Neural progenitor cell (in vitro differentiated cells): Measurements from ENCODE around the gene RIBC1. TPM values are rescaled to one million over a fixed set of nuclear protein-coding genes. Genes with fewer than 3 reads are reported as not detected.

ENCODE experiments used
- DNase-seq: peaks from one replicate; pipeline ENCODE4 v3.0.0-alpha.2; 2016; ENCODE audit warnings: low spot score
- H2AFZ ChIP-seq: fragments of 200-600 bp; sonication (generic); replicated peaks from 2 replicates; pipeline ENCODE4 v1.6.1; 2016; ENCODE audit warnings: antibody characterized with exemption
- H3F3A ChIP-seq: fragments of 200-600 bp; sonication (generic); 2 replicates; pipeline ENCODE4 v1.6.1; 2016; ENCODE audit warnings: antibody characterized with exemption, low read depth
- H3K27ac ChIP-seq: fragments of 200-600 bp; sonication (generic); 2 replicates; pipeline ENCODE4 v1.5.1; 2016; ENCODE audit warnings: mild to moderate bottlenecking
- H3K27me3 ChIP-seq: fragments of 200-600 bp; sonication (generic); 2 replicates; pipeline ENCODE4 v1.6.1; 2016; ENCODE audit warnings: mild to moderate bottlenecking, moderate library complexity
- H3K36me3 ChIP-seq: fragments of 200-600 bp; sonication (generic); 2 replicates; pipeline ENCODE4 v1.5.1; 2016
- H3K4me1 ChIP-seq: fragments of 200-600 bp; sonication (generic); 2 replicates; pipeline ENCODE4 v1.6.1; 2016; ENCODE audit warnings: mixed run types
- H3K4me2 ChIP-seq: fragments of 200-600 bp; sonication (generic); 2 replicates; pipeline ENCODE4 v1.6.1; 2016
- H3K4me3 ChIP-seq: fragments of 200-600 bp; sonication (generic); 2 replicates; pipeline ENCODE4 v1.5.1; 2016
- H3K79me2 ChIP-seq: fragments of 200-600 bp; sonication (generic); 2 replicates; pipeline ENCODE4 v1.6.1; 2016; ENCODE audit warnings: low read depth
- H3K9ac ChIP-seq: fragments of 200-600 bp; sonication (generic); 2 replicates; pipeline ENCODE4 v1.6.1; 2016
- H3K9me3 ChIP-seq: fragments of 200-600 bp; sonication (generic); 2 replicates; pipeline ENCODE4 v1.5.1; 2016; ENCODE audit warnings: low read depth
- H4K20me1 ChIP-seq: fragments of 200-600 bp; sonication (generic); 2 replicates; pipeline ENCODE4 v1.6.1; 2016; ENCODE audit warnings: low read depth
- H3K27ac Mint-ChIP-seq: 3 replicates; pipeline ENCODE4 v1.8.0; 2021; ENCODE audit warnings: mixed read lengths
- H3K27me3 Mint-ChIP-seq: 2 replicates; pipeline ENCODE4 v1.8.0; 2022; ENCODE audit warnings: low read depth, mild to moderate bottlenecking, inconsistent platforms, moderate library complexity, mixed read lengths; ENCODE audit not compliant: insufficient read depth
- H3K36me3 Mint-ChIP-seq: 3 replicates; pipeline ENCODE4 v1.8.0; 2021; ENCODE audit warnings: mixed read lengths
- H3K4me1 Mint-ChIP-seq: 3 replicates; pipeline ENCODE4 v1.8.0; 2021; ENCODE audit warnings: mixed read lengths
- H3K4me3 Mint-ChIP-seq: 3 replicates; pipeline ENCODE4 v1.8.0; 2021; ENCODE audit warnings: mild to moderate bottlenecking, moderate library complexity, mixed read lengths
- H3K9me3 Mint-ChIP-seq: 3 replicates; pipeline ENCODE4 v1.8.0; 2020; ENCODE audit warnings: mixed read lengths
- EZH2 ChIP-seq: fragments of 200-600 bp; sonication (generic); IDR thresholded peaks from 2 replicates; pipeline ENCODE4 v1.6.1; 2017; ENCODE audit warnings: antibody characterized with exemption, mild to moderate bottlenecking, moderate library complexity
- EZH2phosphoT487 ChIP-seq: fragments of 200-600 bp; sonication (generic); IDR thresholded peaks from 2 replicates; pipeline ENCODE4 v1.6.1; 2017; ENCODE audit warnings: antibody characterized with exemption
- total RNA-seq: library from RNA; depleted of rRNA; stranded (reverse); fragments of >200 nt; gene quantifications from 2 replicates; pipeline ENCODE4 v1.2.3, GENCODE V29; 2015; ENCODE audit warnings: low replicate concordance
- TF ChIP-seq, protein P1 (sequence below): fragments of 200-600 bp; sonication (generic); IDR thresholded peaks from 2 replicates; pipeline ENCODE4 v1.5.1; 2017; ENCODE audit warnings: antibody characterized with exemption, mild to moderate bottlenecking

Gene RIBC1
- total RNA-seq, 1 donor from 2014 or later, result 0.62 TPM

GRCh38 chrX:53438174-53438831, 15.6 kb downstream of the RIBC1 start:
- Mint-ChIP-seq H3K27ac (no peak overlapping the region), H3K4me1 (peaks cover 5% of the 10 kb centered on the region), H3K27me3 (peaks cover 6% of the 10 kb centered on the region), H3K4me3 (no peak overlapping the region), H3K36me3 (no peaks in the 10 kb centered on the region), H3K9me3 (peaks cover 3% of the 10 kb centered on the region)
- Histone ChIP-seq H3K27me3 (peaks cover 35% of the 10 kb centered on the region), H3K36me3 (no peaks in the 10 kb centered on the region), H3K9me3 (no peaks in the 10 kb centered on the region), H3K27ac (no peak overlapping the region), H3K4me3 (no peak overlapping the region), H3F3A (no peaks in the 10 kb centered on the region), H2AFZ (no peak overlapping the region), H4K20me1 (no peaks in the 10 kb centered on the region), H3K4me2 (no peak overlapping the region), H3K79me2 (peaks cover 5% of the 10 kb centered on the region), H3K9ac (no peak overlapping the region), H3K4me1 (no peaks in the 10 kb centered on the region)
- TF ChIP-seq, protein P1, sequence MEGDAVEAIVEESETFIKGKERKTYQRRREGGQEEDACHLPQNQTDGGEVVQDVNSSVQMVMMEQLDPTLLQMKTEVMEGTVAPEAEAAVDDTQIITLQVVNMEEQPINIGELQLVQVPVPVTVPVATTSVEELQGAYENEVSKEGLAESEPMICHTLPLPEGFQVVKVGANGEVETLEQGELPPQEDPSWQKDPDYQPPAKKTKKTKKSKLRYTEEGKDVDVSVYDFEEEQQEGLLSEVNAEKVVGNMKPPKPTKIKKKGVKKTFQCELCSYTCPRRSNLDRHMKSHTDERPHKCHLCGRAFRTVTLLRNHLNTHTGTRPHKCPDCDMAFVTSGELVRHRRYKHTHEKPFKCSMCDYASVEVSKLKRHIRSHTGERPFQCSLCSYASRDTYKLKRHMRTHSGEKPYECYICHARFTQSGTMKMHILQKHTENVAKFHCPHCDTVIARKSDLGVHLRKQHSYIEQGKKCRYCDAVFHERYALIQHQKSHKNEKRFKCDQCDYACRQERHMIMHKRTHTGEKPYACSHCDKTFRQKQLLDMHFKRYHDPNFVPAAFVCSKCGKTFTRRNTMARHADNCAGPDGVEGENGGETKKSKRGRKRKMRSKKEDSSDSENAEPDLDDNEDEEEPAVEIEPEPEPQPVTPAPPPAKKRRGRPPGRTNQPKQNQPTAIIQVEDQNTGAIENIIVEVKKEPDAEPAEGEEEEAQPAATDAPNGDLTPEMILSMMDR, result no peak
- TF ChIP-seq EZH2phosphoT487 (no peak), EZH2 (no peak)
- no peak for DNase-seq

DNA sequence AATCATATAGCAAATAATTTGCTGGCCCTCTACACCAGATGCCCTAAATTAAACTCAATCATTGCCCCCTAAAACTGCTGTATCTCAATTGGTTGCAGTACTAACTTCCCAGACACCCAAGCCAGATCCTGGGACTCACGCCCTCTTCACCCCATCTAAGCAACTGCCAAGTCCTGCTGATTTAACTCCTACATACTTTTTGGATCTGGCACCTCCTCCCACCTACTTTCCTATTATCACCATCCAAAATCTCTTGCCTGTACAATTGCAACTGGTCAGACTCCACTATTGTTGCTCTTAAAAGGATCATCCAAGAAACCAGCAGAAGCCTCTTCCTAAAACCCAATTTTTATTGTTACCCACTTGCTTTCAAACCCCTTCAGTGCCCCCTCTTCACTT, 16.2 kb downstream of the RIBC1 start:
- no peak for DNase-seq
- H3K4me2 ChIP-seq, result no peak overlapping the region
- peaks cover 35% of the 10 kb centered on the region for H3K27me3 ChIP-seq
- no peak overlapping the region for H3K4me3 ChIP-seq
- no peak overlapping the region for H3K4me3 Mint-ChIP-seq
- no peak overlapping the region for H2AFZ ChIP-seq
- TF ChIP-seq EZH2 (no peak), EZH2phosphoT487 (no peak)
- TF ChIP-seq, protein P1, result no peak
- H3K36me3 Mint-ChIP-seq, result no peaks in the 10 kb centered on the region
- no peaks in the 10 kb centered on the region for H3K36me3 ChIP-seq
- peaks cover 5% of the 10 kb centered on the region for H3K4me1 Mint-ChIP-seq
- peaks cover 7% of the 10 kb centered on the region for H3K27me3 Mint-ChIP-seq
- H3K27ac Mint-ChIP-seq, result no peak overlapping the region
- H3K9me3 Mint-ChIP-seq, result peaks cover 7% of the 10 kb centered on the region
- H3K4me1 ChIP-seq, result no peaks in the 10 kb centered on the region
- no peaks in the 10 kb centered on the region for H3K79me2 ChIP-seq
- no peaks in the 10 kb centered on the region for H3K9me3 ChIP-seq
- no peak overlapping the region for H3K27ac ChIP-seq
- H4K20me1 ChIP-seq, result no peaks in the 10 kb centered on the region
- no peaks in the 10 kb centered on the region for H3F3A ChIP-seq
- no peak overlapping the region for H3K9ac ChIP-seq

DNA sequence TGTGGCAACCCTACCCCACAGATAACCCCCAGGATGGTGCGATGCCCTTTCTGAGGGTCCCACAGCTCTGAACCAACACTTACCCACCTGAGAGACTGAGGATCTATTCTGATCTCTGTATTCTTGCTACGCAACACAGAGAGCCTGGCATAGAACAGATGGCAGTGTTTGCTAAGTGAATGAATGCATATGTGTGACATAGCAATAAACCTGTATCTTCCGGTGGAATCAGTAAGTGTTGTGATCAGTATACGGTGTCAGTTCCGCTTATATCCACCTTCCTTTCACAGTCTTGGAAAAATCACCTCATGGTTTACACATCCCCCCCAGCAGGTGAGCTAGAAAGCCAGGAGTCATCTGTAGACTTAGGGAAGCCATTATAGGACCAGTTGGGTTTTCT, 17.4 kb downstream of the RIBC1 start:
- Histone ChIP-seq H3K4me3 (no peak overlapping the region), H3K27me3 (peaks cover 35% of the 10 kb centered on the region), H4K20me1 (no peaks in the 10 kb centered on the region), H3K79me2 (no peaks in the 10 kb centered on the region), H3K27ac (no peak overlapping the region), H3K4me1 (no peaks in the 10 kb centered on the region), H3K9me3 (no peaks in the 10 kb centered on the region), H3F3A (no peaks in the 10 kb centered on the region), H2AFZ (peak overlapping the region; percentile 85), H3K9ac (no peak overlapping the region), H3K36me3 (no peaks in the 10 kb centered on the region), H3K4me2 (peak overlapping the region; percentile 78)
- TF ChIP-seq EZH2, result no peak
- TF ChIP-seq EZH2phosphoT487, result no peak
- Mint-ChIP-seq H3K9me3 (peaks cover 8% of the 10 kb centered on the region), H3K36me3 (no peaks in the 10 kb centered on the region), H3K4me1 (peaks cover 3% of the 10 kb centered on the region), H3K27me3 (peaks cover 8% of the 10 kb centered on the region), H3K27ac (peak overlapping the region; percentile 32), H3K4me3 (peak overlapping the region; percentile 3)
- DNase-seq, result no peak
